GM23338 (cell line): Measurements from ENCODE around the gene CREB3L2. TPM values are rescaled to one million over a fixed set of nuclear protein-coding genes. Genes with fewer than 3 reads are reported as not detected.

Experiments used
- ATAC-seq: fragments of 200-7000 bp; cut with Tn5 transposase; 3 replicates; pipeline ENCODE4 v1.9.1; 2020
- DNase-seq: peaks from one replicate; pipeline ENCODE4 v3.0.0-alpha.2; 2015; ENCODE audit warnings: low spot score
- H2AFZ ChIP-seq: fragments of 200-600 bp; sonication (generic); 2 replicates; pipeline ENCODE4 v1.8.0; 2016; ENCODE audit warnings: antibody characterized with exemption, mild to moderate bottlenecking, moderate library complexity
- H3F3A ChIP-seq: fragments of 200-600 bp; sonication (generic); replicated peaks from 2 replicates; pipeline ENCODE4 v1.8.0; 2017; ENCODE audit warnings: antibody characterized with exemption, mixed run types, low read depth
- H3K27ac ChIP-seq: fragments of 200-600 bp; sonication (generic); 2 replicates; pipeline ENCODE4 v1.6.1; 2016; ENCODE audit warnings: low read depth
- H3K27me3 ChIP-seq: fragments of 200-600 bp; sonication (generic); 2 replicates; pipeline ENCODE4 v1.8.0; 2016; ENCODE audit warnings: mild to moderate bottlenecking, mixed run types, moderate library complexity; ENCODE audit not compliant: insufficient read depth
- H3K36me3 ChIP-seq: fragments of 200-600 bp; sonication (generic); 2 replicates; pipeline ENCODE4 v1.8.0; 2016; ENCODE audit warnings: mild to moderate bottlenecking; ENCODE audit not compliant: insufficient read depth
- H3K4me1 ChIP-seq: fragments of 200-600 bp; sonication (generic); 2 replicates; pipeline ENCODE4 v1.8.0; 2016; ENCODE audit warnings: mild to moderate bottlenecking, moderate library complexity; ENCODE audit not compliant: insufficient read depth
- H3K4me2 ChIP-seq: fragments of 200-600 bp; sonication (generic); 2 replicates; pipeline ENCODE4 v1.7.1; 2017; ENCODE audit warnings: mixed run types
- H3K4me3 ChIP-seq: fragments of 200-600 bp; sonication (generic); 2 replicates; pipeline ENCODE4 v1.6.1; 2016; ENCODE audit warnings: mixed run types
- H3K79me2 ChIP-seq: fragments of 200-600 bp; sonication (generic); replicated peaks from 2 replicates; pipeline ENCODE4 v1.8.0; 2017; ENCODE audit warnings: mild to moderate bottlenecking; ENCODE audit not compliant: insufficient read depth
- H3K9me2 ChIP-seq: fragments of 200-600 bp; sonication (generic); 2 replicates; pipeline ENCODE4 v1.8.0; 2017; ENCODE audit not compliant: insufficient read depth
- H4K20me1 ChIP-seq: fragments of 200-600 bp; sonication (generic); replicated peaks from 2 replicates; pipeline ENCODE4 v1.8.0; 2017; ENCODE audit warnings: mild to moderate bottlenecking; ENCODE audit not compliant: insufficient read depth
- H3K27ac Mint-ChIP-seq: 2 replicates; pipeline ENCODE4 v1.8.0; 2020; ENCODE audit warnings: inconsistent platforms, mild to moderate bottlenecking, moderate library complexity, mixed read lengths
- H3K27me3 Mint-ChIP-seq: 3 replicates; pipeline ENCODE4 v1.8.0; 2022; ENCODE audit warnings: low read depth, mild to moderate bottlenecking, moderate library complexity, mixed read lengths, inconsistent platforms; ENCODE audit not compliant: insufficient read depth, poor library complexity
- H3K36me3 Mint-ChIP-seq: 3 replicates; pipeline ENCODE4 v1.8.0; 2021; ENCODE audit warnings: low read depth, mild to moderate bottlenecking, inconsistent platforms, moderate library complexity, mixed read lengths
- H3K4me1 Mint-ChIP-seq: 3 replicates; pipeline ENCODE4 v1.8.0; 2020; ENCODE audit warnings: mild to moderate bottlenecking, inconsistent platforms, mixed read lengths
- H3K4me3 Mint-ChIP-seq: 3 replicates; pipeline ENCODE4 v1.8.0; 2021; ENCODE audit warnings: moderate library complexity, mild to moderate bottlenecking, inconsistent platforms, mixed read lengths
- H3K9me3 Mint-ChIP-seq: 3 replicates; pipeline ENCODE4 v1.8.0; 2020; ENCODE audit warnings: moderate library complexity, mild to moderate bottlenecking, inconsistent platforms, mixed read lengths
- CREB1 ChIP-seq: fragments of 250-450 bp; sonication (Bioruptor Pico); IDR thresholded peaks from 2 replicates; pipeline ENCODE4 v1.5.0; 2020; ENCODE audit warnings: low read depth, mild to moderate bottlenecking, moderate library complexity
- JUNB ChIP-seq: IDR thresholded peaks from one replicate; pipeline ENCODE4 v1.6.1; 2016; ENCODE audit warnings: antibody characterized with exemption; ENCODE audit not compliant: unreplicated experiment
- NANOG ChIP-seq: IDR thresholded peaks from 2 replicates; pipeline ENCODE4 v1.6.1; 2016; ENCODE audit warnings: antibody characterized with exemption, borderline replicate concordance
- STAT1 ChIP-seq: IDR thresholded peaks from one replicate; pipeline ENCODE4 v1.6.1; 2016; ENCODE audit warnings: antibody characterized with exemption; ENCODE audit not compliant: unreplicated experiment
- ZNF114 ChIP-seq: fragments of 250-450 bp; sonication (Bioruptor Pico); IDR thresholded peaks from 2 replicates; pipeline ENCODE4 v1.5.0; 2020; ENCODE audit warnings: mild to moderate bottlenecking, moderate library complexity
- polyA plus RNA-seq: library from polyadenylated mRNA; unstranded; fragments of >200 nt; fragmentation: Nextera tagmentation; extraction: Ambion mirVana; gene quantifications from 2 replicates; pipeline ENCODE4 v1.2.1, GENCODE V29; 2016
- total RNA-seq: library from RNA; depleted of rRNA; stranded (reverse); fragments of >200 nt; shearing (Covaris generic); gene quantifications from 2 replicates; pipeline ENCODE4 v1.2.3, GENCODE V29; 2014
- TF ChIP-seq, protein P1 (sequence below), 2 experiments: fragments of 200-600 bp in 1 of 2; sonication (generic) in 1 of 2; conservative IDR thresholded peaks; 2 replicates each; pipeline versions ENCODE4 v1.5.1 to v1.6.1; 2016 to 2017; ENCODE audit warnings: antibody characterized with exemption in 2 of 2, low read depth in 2 of 2, mild to moderate bottlenecking in 2 of 2, moderate library complexity in 1 of 2
- TF ChIP-seq, protein P2 (sequence below): IDR thresholded peaks from 2 replicates; pipeline ENCODE4 v1.6.1; 2016; ENCODE audit warnings: antibody characterized with exemption

The CREB3L2 gene
- total and polyA plus RNA-seq, 2 experiments from 2014 or later: 14.5 to 27.1 TPM

DNA sequence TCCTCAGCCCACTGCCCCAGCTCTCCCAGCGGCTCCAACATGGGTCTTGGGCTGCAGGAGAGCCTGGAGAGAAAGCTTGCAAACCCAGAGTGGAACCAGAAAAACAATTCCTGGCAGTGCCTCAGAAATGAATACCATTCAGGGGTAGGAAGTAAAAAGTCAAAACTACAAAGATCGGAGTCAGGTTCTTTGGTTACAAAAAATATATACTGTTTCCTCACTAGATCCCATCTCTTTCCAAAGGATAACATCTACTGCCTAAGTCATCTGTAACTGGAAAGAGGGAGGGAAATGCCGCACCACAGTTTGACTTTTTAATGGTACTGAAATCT, 14.9 kb downstream of the CREB3L2 start (continued):
- TF ChIP-seq, protein P1, sequence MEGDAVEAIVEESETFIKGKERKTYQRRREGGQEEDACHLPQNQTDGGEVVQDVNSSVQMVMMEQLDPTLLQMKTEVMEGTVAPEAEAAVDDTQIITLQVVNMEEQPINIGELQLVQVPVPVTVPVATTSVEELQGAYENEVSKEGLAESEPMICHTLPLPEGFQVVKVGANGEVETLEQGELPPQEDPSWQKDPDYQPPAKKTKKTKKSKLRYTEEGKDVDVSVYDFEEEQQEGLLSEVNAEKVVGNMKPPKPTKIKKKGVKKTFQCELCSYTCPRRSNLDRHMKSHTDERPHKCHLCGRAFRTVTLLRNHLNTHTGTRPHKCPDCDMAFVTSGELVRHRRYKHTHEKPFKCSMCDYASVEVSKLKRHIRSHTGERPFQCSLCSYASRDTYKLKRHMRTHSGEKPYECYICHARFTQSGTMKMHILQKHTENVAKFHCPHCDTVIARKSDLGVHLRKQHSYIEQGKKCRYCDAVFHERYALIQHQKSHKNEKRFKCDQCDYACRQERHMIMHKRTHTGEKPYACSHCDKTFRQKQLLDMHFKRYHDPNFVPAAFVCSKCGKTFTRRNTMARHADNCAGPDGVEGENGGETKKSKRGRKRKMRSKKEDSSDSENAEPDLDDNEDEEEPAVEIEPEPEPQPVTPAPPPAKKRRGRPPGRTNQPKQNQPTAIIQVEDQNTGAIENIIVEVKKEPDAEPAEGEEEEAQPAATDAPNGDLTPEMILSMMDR (conservative IDR thresholded peaks at IDR 0.05; ENCODE audit: low read depth in 2 of 2): no peak

DNA sequence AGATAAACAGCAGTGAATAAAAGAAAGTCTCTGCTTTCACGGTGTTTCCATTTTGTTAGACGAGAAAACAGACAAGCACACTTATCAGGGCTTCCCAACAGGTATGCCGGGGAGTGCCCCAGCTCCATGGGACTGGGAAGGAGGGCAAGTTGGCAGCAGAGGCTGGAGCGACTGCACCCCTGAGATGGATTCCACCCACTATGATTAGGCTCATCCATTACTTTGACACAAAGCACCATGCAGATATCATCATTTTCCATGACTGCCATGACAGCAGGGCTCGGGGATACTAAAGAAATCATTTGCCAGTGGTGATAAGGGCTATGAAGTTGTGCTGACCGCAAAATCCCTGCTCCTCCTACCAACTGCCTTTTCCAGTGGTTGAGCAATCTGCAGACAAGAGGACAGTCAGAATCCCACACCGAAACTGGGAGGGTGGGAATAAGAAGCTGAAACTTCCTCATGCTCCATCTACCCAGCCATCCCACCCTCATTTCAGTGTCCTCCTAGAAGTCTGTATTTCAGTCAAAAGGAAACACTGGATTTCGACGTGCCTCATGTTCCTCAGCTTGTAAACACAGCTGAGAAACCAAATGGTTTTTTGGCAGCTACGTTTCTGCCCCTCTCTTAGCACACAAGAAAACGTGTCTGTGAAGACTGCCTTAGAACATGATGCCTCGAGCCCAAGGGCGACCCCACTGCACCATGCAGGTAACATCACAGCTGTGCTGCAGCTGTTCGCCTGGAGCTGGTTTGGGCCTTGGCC, 15.5 kb downstream of the CREB3L2 start:
- peaks cover 2% of the 10 kb centered on the region for H3K27me3 Mint-ChIP-seq
- DNase-seq (no peak), ATAC-seq (peak; percentile 75)
- Histone ChIP-seq H4K20me1 (peaks cover 14% of the 10 kb centered on the region), H3K4me3 (no peak overlapping the region), H3K9me2 (no peaks in the 10 kb centered on the region), H3K4me2 (0 out of 2 replicates have a peak overlapping the region, but pooled peaks have one; percentile 19), H2AFZ (no peak overlapping the region), H3K27me3 (no peaks in the 10 kb centered on the region), H3K4me1 (peaks cover 33% of the 10 kb centered on the region), H3F3A (0 out of 2 replicates have a peak, but pooled peaks cover 4% of the 10 kb centered on the region), H3K27ac (peak overlapping the region; percentile 7; the same call in 1 of the 2 replicates), H3K36me3 (no peaks in the 10 kb centered on the region; the same call in 1 of the 2 replicates), H3K79me2 (peaks cover 100% of the 10 kb centered on the region)
- H3K9me3 Mint-ChIP-seq: peaks cover 4% of the 10 kb centered on the region; the same call in 2 of the 3 replicates
- no peak overlapping the region for H3K4me3 Mint-ChIP-seq
- peaks cover 21% of the 10 kb centered on the region for H3K36me3 Mint-ChIP-seq
- TF ChIP-seq JUNB: no peak
- peak overlapping the region; percentile 64; the same call in 1 of the 2 replicates for H3K27ac Mint-ChIP-seq
- peaks cover 20% of the 10 kb centered on the region for H3K4me1 Mint-ChIP-seq

DNA sequence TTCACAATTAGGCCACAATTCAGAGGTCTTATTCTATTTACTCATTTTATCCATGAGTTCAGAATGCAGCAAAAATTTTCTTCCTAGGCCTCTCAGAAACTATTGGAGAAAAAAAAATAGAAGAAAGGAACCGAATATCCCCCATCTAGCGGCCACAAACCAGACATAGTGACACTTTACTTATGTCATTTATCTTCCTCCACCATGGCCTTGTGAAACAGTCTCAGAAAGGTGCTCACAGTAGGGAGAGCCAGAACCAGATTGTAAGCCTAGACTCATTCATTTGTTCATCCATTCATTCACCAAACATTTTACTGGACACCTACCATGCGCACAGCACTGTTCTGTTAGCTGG, 16.0 kb downstream of the CREB3L2 start:
- DNase-seq (no peak), ATAC-seq (no peak)
- Histone ChIP-seq H3K27ac (peak overlapping the region; percentile 7; the same call in 1 of the 2 replicates), H2AFZ (no peak overlapping the region), H3K79me2 (peaks cover 100% of the 10 kb centered on the region), H3K36me3 (no peaks in the 10 kb centered on the region; the same call in 1 of the 2 replicates), H3F3A (0 out of 2 replicates have a peak, but pooled peaks cover 4% of the 10 kb centered on the region), H3K4me2 (no peak overlapping the region), H4K20me1 (peaks cover 14% of the 10 kb centered on the region), H3K9me2 (no peaks in the 10 kb centered on the region), H3K4me1 (peaks cover 31% of the 10 kb centered on the region), H3K4me3 (no peak overlapping the region), H3K27me3 (no peaks in the 10 kb centered on the region)
- Mint-ChIP-seq H3K36me3 (peaks cover 22% of the 10 kb centered on the region), H3K27me3 (peaks cover 2% of the 10 kb centered on the region), H3K4me1 (peaks cover 24% of the 10 kb centered on the region), H3K27ac (no peak overlapping the region; the same call in 1 of the 2 replicates), H3K4me3 (no peak overlapping the region), H3K9me3 (peaks cover 4% of the 10 kb centered on the region; the same call in 2 of the 3 replicates)
- no peak for TF ChIP-seq ZNF114
- no peak for TF ChIP-seq CREB1 (CRISPR knock-in tag)
- TF ChIP-seq, protein P2, sequence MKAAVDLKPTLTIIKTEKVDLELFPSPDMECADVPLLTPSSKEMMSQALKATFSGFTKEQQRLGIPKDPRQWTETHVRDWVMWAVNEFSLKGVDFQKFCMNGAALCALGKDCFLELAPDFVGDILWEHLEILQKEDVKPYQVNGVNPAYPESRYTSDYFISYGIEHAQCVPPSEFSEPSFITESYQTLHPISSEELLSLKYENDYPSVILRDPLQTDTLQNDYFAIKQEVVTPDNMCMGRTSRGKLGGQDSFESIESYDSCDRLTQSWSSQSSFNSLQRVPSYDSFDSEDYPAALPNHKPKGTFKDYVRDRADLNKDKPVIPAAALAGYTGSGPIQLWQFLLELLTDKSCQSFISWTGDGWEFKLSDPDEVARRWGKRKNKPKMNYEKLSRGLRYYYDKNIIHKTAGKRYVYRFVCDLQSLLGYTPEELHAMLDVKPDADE: no peak
- TF ChIP-seq NANOG: no peak
- no peak for TF ChIP-seq STAT1
- TF ChIP-seq, protein P1 (conservative IDR thresholded peaks at IDR 0.05; ENCODE audit: low read depth in 2 of 2): no peak
